SK-N-SH treated with all-trans-retinoic acid at 6 μM for 48 hours (cell line): ENCODE measurements around the gene THSD1.
A peak's percentile ranks its signal among the peaks of the same experiment; 100 is the strongest.

ENCODE experiments used
- ATAC-seq: fragments of 200-7000 bp; cut with Tn5 transposase; 3 replicates; pipeline ENCODE4 v1.9.1; 2020; ENCODE audit warnings: mild to moderate bottlenecking, moderate library complexity
- BACH2 ChIP-seq: fragments of 250-450 bp; sonication (Bioruptor Pico); IDR thresholded peaks from 2 replicates; pipeline ENCODE4 v1.9.0; 2021; ENCODE audit warnings: mild to moderate bottlenecking, borderline replicate concordance
- CREB5 ChIP-seq: fragments of 250-450 bp; sonication (Bioruptor Pico); IDR thresholded peaks from 2 replicates; pipeline ENCODE4 v1.5.1; 2020; ENCODE audit warnings: low read depth, mild to moderate bottlenecking, moderate library complexity
- CSDC2 ChIP-seq: fragments of 250-450 bp; sonication (Bioruptor Pico); IDR thresholded peaks from 2 replicates; pipeline ENCODE4 v1.5.0; 2020; ENCODE audit warnings: mild to moderate bottlenecking, moderate library complexity
- ESRRG ChIP-seq: fragments of 250-450 bp; sonication (Bioruptor Pico); IDR thresholded peaks from 2 replicates; pipeline ENCODE4 v1.6.1; 2021; ENCODE audit warnings: mild to moderate bottlenecking
- GLIS3 ChIP-seq: fragments of 250-450 bp; sonication (Bioruptor Pico); IDR thresholded peaks from 2 replicates; pipeline ENCODE4 v1.5.0; 2020; ENCODE audit warnings: mild to moderate bottlenecking, moderate library complexity
- ISL1 ChIP-seq: fragments of 250-450 bp; sonication (Bioruptor Pico); IDR thresholded peaks from 2 replicates; pipeline ENCODE4 v2.1.2; 2022; ENCODE audit warnings: mild to moderate bottlenecking, moderate library complexity
- PATZ1 ChIP-seq: fragments of 250-450 bp; sonication (Bioruptor Pico); IDR thresholded peaks from 2 replicates; pipeline ENCODE4 v1.8.0; 2020; ENCODE audit warnings: mild to moderate bottlenecking, moderate library complexity, borderline replicate concordance
- SNAI2 ChIP-seq: fragments of 250-450 bp; sonication (Bioruptor Pico); IDR thresholded peaks from 2 replicates; pipeline ENCODE4 v1.5.0; 2020; ENCODE audit warnings: mild to moderate bottlenecking, moderate library complexity
- TCF4 ChIP-seq: fragments of 250-450 bp; sonication (Bioruptor Pico); IDR thresholded peaks from 2 replicates; pipeline ENCODE4 v1.8.0; 2021; ENCODE audit warnings: mild to moderate bottlenecking, moderate library complexity, borderline replicate concordance
- TOX ChIP-seq: fragments of 250-450 bp; sonication (Bioruptor Pico); IDR thresholded peaks from 2 replicates; pipeline ENCODE4 v1.8.0; 2021; ENCODE audit warnings: mild to moderate bottlenecking, moderate library complexity, borderline replicate concordance
- TSHZ2 ChIP-seq: fragments of 250-450 bp; sonication (Bioruptor Pico); IDR thresholded peaks from 2 replicates; pipeline ENCODE4 v1.5.0; 2020; ENCODE audit warnings: mild to moderate bottlenecking, moderate library complexity
- ZC3H10 ChIP-seq: fragments of 250-450 bp; sonication (Bioruptor Pico); IDR thresholded peaks from 2 replicates; pipeline ENCODE4 v1.5.1; 2021; ENCODE audit warnings: mild to moderate bottlenecking, moderate library complexity
- ZFP3 ChIP-seq: fragments of 250-450 bp; sonication (Bioruptor Pico); IDR thresholded peaks from 2 replicates; pipeline ENCODE4 v1.5.0; 2020; ENCODE audit warnings: mild to moderate bottlenecking, moderate library complexity
- ZNF8 ChIP-seq: fragments of 450-650 bp; formaldehyde crosslinking; IDR thresholded peaks from 2 replicates; pipeline ENCODE4 v1.5.0; 2020; ENCODE audit warnings: mild to moderate bottlenecking, moderate library complexity

Gene THSD1

GRCh38 chr13:52450793-52451116 is 44.8 kb upstream of the THSD1 start (continued):
- TF ChIP-seq TSHZ2 (CRISPR knock-in tag) (no peak), ZNF8 (CRISPR knock-in tag) (no peak)

- TF ChIP-seq TSHZ2 (CRISPR knock-in tag) (0 out of 2 replicates have a peak, but pooled peaks have one; percentile 23), TCF4 (CRISPR knock-in tag) (no peak)
- ATAC-seq: peak; percentile 80
Observed at GRCh38 chr13:52450012-52450792, 44.2 kb upstream of the THSD1 start, which contains the start of gene VPS36. Gene VPS36, minus strand, starts transcription at chr13:52450634. Its CDS starts 40 bp downstream, at chr13:52450594.

GRCh38 chr13:52449331-52450011 is 43.5 kb upstream of the THSD1 start:
- ATAC-seq: no peak
- no peak for TF ChIP-seq TOX (CRISPR knock-in tag)
- TF ChIP-seq CREB5 (CRISPR knock-in tag): no peak
- TF ChIP-seq ISL1 (CRISPR knock-in tag): no peak
- no peak for TF ChIP-seq ZC3H10 (CRISPR knock-in tag)
- no peak for TF ChIP-seq CSDC2 (CRISPR knock-in tag)

- no peak for TF ChIP-seq ZFP3
- no peak for TF ChIP-seq PATZ1
- no peak for TF ChIP-seq ESRRG (CRISPR knock-in tag)
- no peak for TF ChIP-seq GLIS3 (CRISPR knock-in tag)
- TF ChIP-seq CSDC2 (CRISPR knock-in tag): no peak
- TF ChIP-seq BACH2 (CRISPR knock-in tag): no peak
- TF ChIP-seq ISL1 (CRISPR knock-in tag): no peak
Observed at GRCh38 chr13:52447815-52448552, 42.0 kb upstream of the THSD1 start.

GRCh38 chr13:52447354-52447753 is 41.4 kb upstream of the THSD1 start:
- TF ChIP-seq SNAI2 (CRISPR knock-in tag): no peak
- no peak for TF ChIP-seq ZC3H10 (CRISPR knock-in tag)
- no peak for ATAC-seq

More at GRCh38 chr13:52447815-52448552, 42.0 kb upstream of the THSD1 start:
- ATAC-seq: no peak
